CD4-positive, alpha-beta T cell treated with Interferon alpha-2 for 1 hour (primary cell): ENCODE data around the gene CDKN2B-AS1.
"Not testable (repeated sequence)": the region's sequence is repeated elsewhere in the genome, so short reads cannot be mapped to it uniquely, and the experiment has no call there.

Experiments used
- DNase-seq, 2 donors: peaks; one replicate each; pipeline ENCODE4 v3.0.0-alpha.2; 2020 to 2022

Gene CDKN2B-AS1

GRCh38 chr9:21994556-21995005, at the start of gene CDKN2B-AS1:
CDKN2B-AS1 (plus strand) TSS chr9:21994791.
- DNase-seq: peak; percentile 31 to 63

- DNase-seq: no peak
Measured at GRCh38 chr9:21945606-21946005, 49.0 kb upstream of the CDKN2B-AS1 start.

DNA sequence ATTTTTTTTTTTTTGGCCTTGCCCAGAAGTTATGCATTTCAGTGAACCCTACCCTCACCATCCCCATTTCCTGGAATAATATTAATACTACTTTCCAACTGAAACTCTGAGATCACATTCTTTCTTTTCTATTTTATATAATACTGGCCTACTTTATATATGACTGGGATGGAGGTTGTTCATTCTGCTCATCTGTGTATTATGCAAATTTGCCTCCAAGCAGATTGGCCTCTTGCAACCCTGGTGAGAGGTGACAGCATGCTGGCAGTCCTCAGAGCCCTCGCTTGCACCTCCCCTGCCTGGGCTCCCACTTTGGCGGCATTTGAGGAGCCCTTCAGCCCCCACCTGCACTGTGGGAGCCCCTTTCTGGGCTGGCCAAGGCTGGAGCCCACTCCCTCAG, 35.8 kb upstream of the CDKN2B-AS1 start:
- DNase-seq: no peak

DNA sequence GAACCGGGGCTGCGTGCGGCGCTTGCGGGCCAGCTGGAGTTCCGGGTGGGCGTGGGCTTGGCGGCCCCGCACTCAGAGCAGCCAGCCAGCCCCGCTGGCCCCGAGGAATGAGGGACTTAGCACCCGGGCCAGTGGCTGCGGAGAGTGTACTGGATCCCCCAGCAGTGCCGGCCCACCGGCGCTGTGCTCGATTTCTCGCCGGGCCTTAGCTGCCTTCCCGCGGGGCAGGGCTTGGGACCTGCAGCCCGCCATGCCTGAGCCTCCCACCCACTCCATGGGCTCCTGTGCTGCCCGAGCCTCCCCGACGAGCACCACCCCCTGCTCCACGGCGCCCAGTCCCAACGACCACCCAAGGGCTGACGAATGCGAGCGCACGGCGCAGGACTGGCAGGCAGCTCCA, 35.3 kb upstream of the CDKN2B-AS1 start:
- not testable (repeated sequence) for DNase-seq

- no peak for DNase-seq
Measured at GRCh38 chr9:21961569-21961968, 33.0 kb upstream of the CDKN2B-AS1 start.

GRCh38 chr9:21964925-21965385, 29.6 kb upstream of the CDKN2B-AS1 start:
- DNase-seq: peak; percentile 66 to 77

DNA sequence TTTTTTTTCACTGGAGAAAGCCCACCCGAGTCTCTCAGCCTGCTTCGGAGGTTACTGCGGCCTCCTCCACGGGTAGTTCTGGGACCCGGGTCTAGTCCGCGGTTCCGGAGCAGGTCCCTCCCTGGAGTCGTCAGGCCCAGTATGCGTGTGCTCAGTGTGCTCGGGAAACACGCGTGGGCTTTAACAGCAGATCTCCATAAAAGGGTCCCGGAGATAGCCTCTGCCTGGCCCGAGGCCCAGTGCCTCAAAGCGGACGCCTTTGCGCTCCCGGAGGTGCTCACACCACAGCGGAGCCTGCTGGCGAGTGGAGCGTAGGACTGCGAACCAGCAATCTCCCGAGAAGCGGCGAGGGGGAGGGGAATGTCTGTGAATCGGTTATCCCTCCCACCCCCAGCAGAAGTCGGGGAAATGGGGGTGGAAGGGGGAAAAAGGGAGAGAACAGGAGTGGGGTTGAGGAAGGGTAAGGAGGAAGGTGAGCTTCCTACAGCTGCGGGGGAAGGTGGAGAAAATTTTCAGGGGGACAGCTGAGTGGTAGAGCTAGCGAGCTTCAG, 29.1 kb upstream of the CDKN2B-AS1 start:
- peak; percentile 36 to 57 for DNase-seq

DNA sequence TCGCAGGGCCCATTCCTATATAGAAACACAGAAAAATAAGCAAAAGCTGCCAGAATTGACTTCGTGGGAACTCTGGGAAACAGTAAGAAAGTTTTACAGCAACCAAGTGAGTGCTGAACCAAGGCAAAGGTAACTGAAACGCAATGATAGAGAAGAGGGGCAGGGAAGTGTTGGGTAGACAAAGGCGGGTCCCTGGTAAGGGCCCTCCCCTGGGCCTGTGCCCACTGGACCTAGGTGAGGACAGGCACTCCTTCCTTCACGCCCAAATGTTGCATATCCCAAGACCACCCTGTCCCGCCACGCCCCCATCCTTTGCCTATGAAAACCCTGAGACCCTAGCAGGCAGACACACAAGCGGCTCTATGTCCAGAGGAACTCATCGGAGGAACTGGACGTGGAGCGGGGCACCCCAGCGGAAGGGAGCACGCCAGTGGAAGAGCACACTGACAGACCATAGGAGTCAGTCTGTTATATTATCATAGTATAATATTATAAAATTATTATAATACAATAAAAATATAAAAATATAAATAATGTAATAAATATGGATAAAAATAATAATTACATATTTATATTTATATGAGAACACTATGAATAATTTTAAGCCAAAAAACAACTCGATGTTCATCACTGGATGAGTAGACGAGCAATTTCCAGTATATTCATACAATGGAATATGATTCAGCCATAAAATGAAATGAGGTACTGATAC, 28.3 kb upstream of the CDKN2B-AS1 start:
- DNase-seq: no peak

GRCh38 chr9:21967169-21967568, 27.4 kb upstream of the CDKN2B-AS1 start:
- no peak for DNase-seq

DNA sequence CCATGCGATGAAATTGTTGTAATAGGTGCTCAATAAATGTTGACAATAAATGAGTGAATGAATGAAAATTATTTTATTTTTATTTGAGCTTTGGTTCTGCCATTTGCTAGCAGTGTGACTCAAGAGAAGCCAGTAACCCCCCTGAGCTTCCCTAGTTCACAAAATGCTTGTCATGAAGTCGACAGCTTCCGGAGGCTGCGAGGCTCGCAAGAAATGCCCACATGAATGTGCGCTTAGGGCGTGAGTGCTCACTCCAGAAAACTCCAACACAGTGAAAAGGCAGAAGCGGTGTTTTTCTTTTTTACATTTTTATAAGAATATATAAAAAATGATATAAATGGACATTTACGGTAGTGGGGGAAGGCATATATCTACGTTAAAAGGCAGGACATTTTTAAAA, 26.9 kb upstream of the CDKN2B-AS1 start:
- DNase-seq: peak in 1 of 2 donors; percentile 21

- DNase-seq: no peak
Measured at GRCh38 chr9:21968331-21969010, 26.1 kb upstream of the CDKN2B-AS1 start.

- DNase-seq: no peak
Measured at GRCh38 chr9:21969011-21969940, 25.3 kb upstream of the CDKN2B-AS1 start.

DNA sequence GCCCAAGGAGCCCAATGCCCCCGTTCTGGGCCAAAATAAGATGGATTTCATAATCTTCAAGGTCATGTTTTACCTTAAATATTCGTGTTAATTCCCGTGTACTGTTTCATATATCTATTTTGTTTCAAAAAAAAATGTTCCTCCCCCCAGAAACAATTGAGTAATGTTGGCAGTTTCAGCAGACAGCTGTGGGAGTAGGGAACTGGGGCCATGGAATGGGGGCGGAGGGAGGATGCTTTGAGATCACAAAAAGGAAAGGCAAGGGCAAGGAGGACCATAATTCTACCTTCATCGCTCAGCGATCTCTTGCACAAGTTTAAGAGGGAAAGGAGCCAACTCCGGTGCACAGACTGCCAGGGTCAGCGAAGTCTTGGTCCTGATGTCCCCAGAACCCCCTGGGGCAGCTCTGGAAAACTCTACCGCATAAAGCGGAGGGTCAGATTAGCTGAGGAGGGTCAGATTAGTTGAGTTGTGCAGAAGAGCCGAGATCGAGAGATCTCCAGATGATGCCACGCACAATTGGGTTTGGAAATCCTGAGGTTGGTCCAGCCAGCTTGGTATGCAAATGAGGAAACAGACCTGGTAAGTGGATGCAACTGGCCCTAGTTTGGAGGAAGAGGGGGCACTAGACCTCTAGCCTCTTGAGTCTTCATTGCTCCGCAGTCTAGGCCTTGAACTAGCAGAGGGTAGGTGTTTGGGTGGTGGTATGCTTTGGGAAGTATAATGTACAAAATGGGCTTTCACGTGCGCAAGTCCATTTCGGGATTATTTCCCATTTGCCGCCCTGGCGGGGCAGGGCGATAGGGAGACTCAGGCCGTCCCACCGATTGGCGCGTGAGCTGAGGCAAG, 24.4 kb upstream of the CDKN2B-AS1 start:
- no peak for DNase-seq

- no peak for DNase-seq
Measured at GRCh38 chr9:21970800-21971640, 23.6 kb upstream of the CDKN2B-AS1 start.

DNA sequence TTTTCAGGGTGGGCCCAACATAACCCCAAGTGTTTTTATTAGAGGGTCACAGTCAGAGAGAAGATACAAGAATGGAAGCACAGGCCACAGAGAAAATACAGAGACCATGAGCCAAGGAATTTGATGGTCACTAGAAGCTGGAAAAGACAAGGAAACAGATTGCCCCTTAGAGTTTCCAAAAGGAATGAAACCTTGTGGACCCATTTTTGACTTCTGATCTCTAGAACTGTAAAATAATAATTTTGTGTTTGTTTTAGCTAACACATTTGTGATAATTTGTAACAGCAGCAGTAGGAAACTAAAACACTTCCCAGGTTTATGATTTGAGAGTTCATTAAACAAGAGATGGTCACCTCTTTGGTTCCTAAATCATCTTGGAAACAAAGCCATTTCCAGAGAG, 22.2 kb upstream of the CDKN2B-AS1 start:
- no peak for DNase-seq

- no peak for DNase-seq
Measured at GRCh38 chr9:21974343-21974721, 20.3 kb upstream of the CDKN2B-AS1 start.

- DNase-seq: peak in 1 of 2 donors; percentile 55
Measured at GRCh38 chr9:21974722-21975409, 19.7 kb upstream of the CDKN2B-AS1 start.

GRCh38 chr9:21976334-21976875, 18.2 kb upstream of the CDKN2B-AS1 start:
- DNase-seq: no peak

DNA sequence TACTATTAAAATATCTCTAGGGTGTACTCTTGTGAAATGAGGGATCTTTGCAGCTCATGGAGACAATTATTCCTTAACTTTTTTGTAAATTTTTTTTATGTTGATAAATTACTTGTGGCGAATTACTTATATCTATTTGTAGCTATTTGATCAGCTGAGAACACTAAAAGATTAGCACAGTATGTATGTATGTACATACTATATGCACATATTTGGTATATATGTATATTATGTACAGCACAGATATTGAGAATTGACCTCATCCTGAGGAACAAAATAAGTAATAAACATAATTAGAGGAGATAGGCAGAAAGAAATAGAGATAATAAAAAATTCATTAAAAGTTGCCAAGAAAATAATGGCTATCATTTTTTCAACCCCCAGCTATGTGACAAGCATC, 12.2 kb upstream of the CDKN2B-AS1 start:
- no peak for DNase-seq
